Erythroblast (primary cell): Measurements from ENCODE around the gene PRKCI.

Experiments
- GATA1 ChIP-seq: IDR thresholded peaks from 2 replicates; pipeline ENCODE4 v1.6.1; 2011; ENCODE audit warnings: low read depth, mild to moderate bottlenecking, control low read depth, low read length, moderate library complexity
- POLR2A ChIP-seq: IDR thresholded peaks from 2 replicates; pipeline ENCODE4 v1.6.1; 2011; ENCODE audit warnings: mild to moderate bottlenecking, low read length

DNA sequence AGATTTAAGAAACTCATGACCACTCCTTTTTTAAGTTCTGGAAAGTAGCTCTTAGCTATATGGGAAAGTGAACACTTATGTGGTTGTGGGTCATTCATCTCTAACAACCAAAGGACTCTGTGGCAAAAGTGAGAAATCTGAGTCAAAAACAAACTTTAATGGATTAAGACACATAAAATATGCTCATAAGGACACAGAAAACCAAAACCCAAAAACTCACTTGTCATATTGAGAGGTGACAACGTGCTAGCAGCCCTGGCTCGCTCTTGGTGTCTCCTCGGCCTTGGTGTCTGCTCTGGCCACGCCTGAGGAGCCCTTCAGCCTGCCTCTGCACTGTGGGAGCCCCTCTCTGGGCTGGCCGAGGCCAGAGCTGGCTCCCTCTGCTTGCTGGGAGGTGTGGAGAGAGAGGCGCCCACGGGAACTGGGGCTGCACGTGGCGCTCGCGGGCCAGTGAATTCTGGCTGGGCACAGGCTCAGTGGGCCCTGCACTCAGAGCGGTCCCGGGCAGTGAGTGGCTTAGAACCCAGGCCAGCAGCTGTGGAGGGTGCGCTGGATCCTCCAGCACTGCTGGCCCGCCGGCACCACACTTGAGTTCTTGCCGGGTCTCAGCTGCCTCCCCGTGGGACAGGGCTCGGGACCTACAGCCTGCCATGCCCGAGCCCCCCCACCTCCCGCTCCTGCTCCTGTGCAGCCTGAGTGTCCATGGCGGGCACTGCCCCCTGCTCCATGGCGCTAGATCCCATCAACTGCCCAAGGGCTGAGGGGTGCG lies 105.0 kb downstream of the PRKCI start:
- no peak for TF ChIP-seq POLR2A
- no peak for TF ChIP-seq GATA1
